CD4-positive, alpha-beta T cell (primary cell): ENCODE data around the gene SERPINA5. TPM values are rescaled to one million over a fixed set of nuclear protein-coding genes. Genes with fewer than 3 reads are reported as not detected.

Experiments used
- ATAC-seq: fragments of 200-7000 bp; cut with Tn5 transposase; one replicate; pipeline ENCODE4 v1.10.0; 2022; ENCODE audit warnings: mild to moderate bottlenecking; ENCODE audit not compliant: poor library complexity
- CTCF ChIA-PET: fragments of 350-600 bp; sonication (Branson Sonifier 250); formaldehyde crosslinking; loops from one replicate; lab custom pipeline; 2021; ENCODE audit warnings: antibody characterized with exemption, inconsistent platforms; lab: Charles Lee
- POLR2A ChIA-PET: fragments of 350-600 bp; sonication (Branson Sonifier 250); formaldehyde crosslinking; loops from one replicate; lab custom pipeline; 2021; ENCODE audit warnings: antibody characterized with exemption, inconsistent platforms; lab: Charles Lee
- DNase-seq, 14 experiments: peaks; one replicate each; pipeline ENCODE4 v3.0.0-alpha.2; 2013 to 2020; ENCODE audit warnings: mixed read lengths in 2 of 14
- H3K27ac ChIP-seq, 2 donors: one replicate each; pipeline versions ENCODE4 v1.5.1 to v1.7.0; 2013; ENCODE audit warnings: low read length in 2 of 2, low read depth in 1 of 2, mild to moderate bottlenecking in 1 of 2
- H3K27me3 ChIP-seq, 2 experiments: 1 replicate in 1 of 2; 2 replicates in 1 of 2; pipeline versions ENCODE4 v1.6.1 to v1.7.0; 2013; ENCODE audit warnings: low read length in 2 of 2, control low read depth in 1 of 2, mild to moderate bottlenecking in 1 of 2, moderate library complexity in 1 of 2; ENCODE audit not compliant: insufficient read depth in 2 of 2, control insufficient read depth in 1 of 2
- H3K36me3 ChIP-seq: one replicate; pipeline ENCODE4 v1.6.1; 2013; ENCODE audit warnings: low read length, control low read depth; ENCODE audit not compliant: insufficient read depth
- H3K4me1 ChIP-seq: one replicate; pipeline ENCODE4 v1.6.1; 2013; ENCODE audit warnings: low read length, control low read depth; ENCODE audit not compliant: insufficient read depth
- H3K4me3 ChIP-seq: one replicate; pipeline ENCODE4 v1.5.1; 2013; ENCODE audit warnings: mild to moderate bottlenecking, low read length, moderate library complexity
- H3K9me3 ChIP-seq, 2 experiments: 1 replicate in 1 of 2; 2 replicates in 1 of 2; pipeline versions ENCODE4 v1.6.1 to v1.7.0; 2013; ENCODE audit warnings: low read length in 2 of 2, mild to moderate bottlenecking in 2 of 2, control low read depth in 1 of 2, moderate library complexity in 1 of 2; ENCODE audit not compliant: control insufficient read depth in 1 of 2, insufficient read depth in 1 of 2
- H3K27ac Mint-ChIP-seq: one replicate; pipeline ENCODE4 v1.8.0; 2020; ENCODE audit warnings: mixed read lengths
- H3K27me3 Mint-ChIP-seq: one replicate; pipeline ENCODE4 v1.8.0; 2021; ENCODE audit warnings: mixed read lengths
- H3K36me3 Mint-ChIP-seq: one replicate; pipeline ENCODE4 v1.8.0; 2021; ENCODE audit warnings: low read depth, mixed read lengths
- H3K4me1 Mint-ChIP-seq: one replicate; pipeline ENCODE4 v1.8.0; 2021; ENCODE audit warnings: low read depth, mixed read lengths
- H3K4me3 Mint-ChIP-seq: one replicate; pipeline ENCODE4 v1.8.0; 2020; ENCODE audit warnings: mild to moderate bottlenecking, mixed read lengths
- H3K9me3 Mint-ChIP-seq: one replicate; pipeline ENCODE4 v1.8.0; 2020; ENCODE audit warnings: mixed read lengths
- CTCF ChIP-seq: fragments of 200-600 bp; IDR thresholded peaks from one replicate; pipeline ENCODE4 v1.8.0; 2022; ENCODE audit warnings: antibody characterized with exemption, mild to moderate bottlenecking
- intact Hi-C, 2 experiments: fragments of 100-400 bp; cut with DNase I in 1 of 2; cut with micrococcal nuclease in 1 of 2; formaldehyde crosslinking; loops; one replicate each; pipeline versions ENCODE4 v1.15.1 to v1.9.0; 2023 to 2025; cut with DNase I, micrococcal nuclease
- total RNA-seq, 174 experiments: library from RNA in 2 of 174; stranded (reverse) in 2 of 174; gene quantifications; one replicate each; pipeline ENCODE4 v1.2.3 and lab custom pipeline; 2021 to 2026

SERPINA5 gene
- total RNA-seq, 2 experiments from 2014 or later: not detected

GRCh38 chr14:94545131-94545841 lies 35.9 kb upstream of the SERPINA5 start:
- H3K9me3 ChIP-seq: peaks cover 0 to 19% of the 10 kb centered on the region in 2 experiments
- no peak for TF ChIP-seq CTCF
- no peaks in the 10 kb centered on the region for H3K4me1 Mint-ChIP-seq
- H3K4me3 ChIP-seq: no peak overlapping the region
- ChIA-PET POLR2A (no interaction called here), CTCF (no interaction called here)
- H3K27me3 Mint-ChIP-seq: peaks cover 39% of the 10 kb centered on the region
- no peak for ATAC-seq
- H3K9me3 Mint-ChIP-seq: no peaks in the 10 kb centered on the region
- no peak overlapping the region for H3K27ac ChIP-seq
- no peaks in the 10 kb centered on the region for H3K36me3 ChIP-seq
- intact Hi-C loops: no loop called here
- peaks cover 0 to 6% of the 10 kb centered on the region in 2 experiments for H3K27me3 ChIP-seq
- DNase-seq: no peak
- H3K4me1 ChIP-seq: no peaks in the 10 kb centered on the region
- no peak overlapping the region for H3K27ac Mint-ChIP-seq
- no peaks in the 10 kb centered on the region for H3K36me3 Mint-ChIP-seq
- H3K4me3 Mint-ChIP-seq: no peak overlapping the region

- H3K4me3 Mint-ChIP-seq: no peak overlapping the region
- Histone ChIP-seq H3K4me3 (no peak overlapping the region), H3K4me1 (no peaks in the 10 kb centered on the region), H3K9me3 (peaks cover 0 to 19% of the 10 kb centered on the region in 2 experiments), H3K36me3 (no peaks in the 10 kb centered on the region), H3K27ac (no peak overlapping the region), H3K27me3 (peaks cover 0 to 6% of the 10 kb centered on the region in 2 experiments)
- peaks cover 48% of the 10 kb centered on the region for H3K27me3 Mint-ChIP-seq
- no peak overlapping the region for H3K27ac Mint-ChIP-seq
- no peak for DNase-seq
- TF ChIP-seq CTCF: no peak
- intact Hi-C loops: no loop called here
- ATAC-seq: no peak
- no peaks in the 10 kb centered on the region for H3K9me3 Mint-ChIP-seq
- CTCF ChIA-PET: no interaction called here
- POLR2A ChIA-PET: no interaction called here
- no peaks in the 10 kb centered on the region for H3K4me1 Mint-ChIP-seq
- no peaks in the 10 kb centered on the region for H3K36me3 Mint-ChIP-seq
Measured at GRCh38 chr14:94547151-94547680, 34.0 kb upstream of the SERPINA5 start.

GRCh38 chr14:94547726-94548125 lies 33.5 kb upstream of the SERPINA5 start:
- DNase-seq (no peak), ATAC-seq (no peak)
- peaks cover 53% of the 10 kb centered on the region for H3K27me3 Mint-ChIP-seq
- no peak for TF ChIP-seq CTCF
- ChIA-PET CTCF (no interaction called here), POLR2A (no interaction called here)
- H3K27ac Mint-ChIP-seq: no peak overlapping the region
- no peaks in the 10 kb centered on the region for H3K36me3 ChIP-seq
- no peaks in the 10 kb centered on the region for H3K4me1 ChIP-seq
- no peaks in the 10 kb centered on the region for H3K36me3 Mint-ChIP-seq
- H3K4me3 Mint-ChIP-seq: no peak overlapping the region
- no peak overlapping the region for H3K27ac ChIP-seq
- peaks cover 0 to 19% of the 10 kb centered on the region in 2 experiments for H3K9me3 ChIP-seq
- intact Hi-C loops: no loop called here
- no peak overlapping the region for H3K4me3 ChIP-seq
- peaks cover 2% of the 10 kb centered on the region for H3K9me3 Mint-ChIP-seq
- H3K27me3 ChIP-seq: peaks cover 0 to 6% of the 10 kb centered on the region in 2 experiments
- H3K4me1 Mint-ChIP-seq: no peaks in the 10 kb centered on the region
